ENCODE results near the gene DGKD.

Gene DGKD

GRCh38 chr2:233464531-233465240 lies 110.4 kb downstream of the DGKD start:
- DNase-seq, result no peak

GRCh38 chr2:233466991-233467603 lies 112.8 kb downstream of the DGKD start:
- no peak for DNase-seq

GRCh38 chr2:233468047-233468740 lies 113.9 kb downstream of the DGKD start:
- no peak for DNase-seq

- no peak for DNase-seq
Observed at GRCh38 chr2:233468741-233469110, 114.4 kb downstream of the DGKD start.

GRCh38 chr2:233469261-233470010 lies 115.1 kb downstream of the DGKD start:
- DNase-seq, result no peak

- no peak for DNase-seq
Observed at GRCh38 chr2:233470011-233470687, 115.9 kb downstream of the DGKD start.

- no peak for DNase-seq
Observed at GRCh38 chr2:233470839-233471238, 116.5 kb downstream of the DGKD start.

GRCh38 chr2:233471291-233472035 lies 117.2 kb downstream of the DGKD start:
- DNase-seq, result no peak

- no peak for DNase-seq
Observed at GRCh38 chr2:233473386-233473791, 119.1 kb downstream of the DGKD start.

- DNase-seq, result no peak
Observed at GRCh38 chr2:233473878-233474277, 119.6 kb downstream of the DGKD start.

- DNase-seq, result no peak
Observed at GRCh38 chr2:233474308-233475160, 120.2 kb downstream of the DGKD start.

- no peak for DNase-seq
Observed at GRCh38 chr2:233476063-233476410, 121.7 kb downstream of the DGKD start.

- DNase-seq, result no peak
Observed at GRCh38 chr2:233476651-233477547, 122.6 kb downstream of the DGKD start.

GRCh38 chr2:233477548-233478433 lies 123.5 kb downstream of the DGKD start:
- DNase-seq, result no peak

GRCh38 chr2:233479616-233480489 lies 125.6 kb downstream of the DGKD start:
- no peak for DNase-seq

- DNase-seq, result no peak
Observed at GRCh38 chr2:233480490-233481202, 126.4 kb downstream of the DGKD start.
